ENCODE measurements around the gene DARS1.
"Not testable (repeated sequence)": the region's sequence is repeated elsewhere in the genome, so short reads cannot be mapped to it uniquely, and the experiment has no call there.

DARS1 gene

GRCh38 chr2:135958927-135959326 lies 26.5 kb downstream of the DARS1 start:
- not testable (repeated sequence) for H3K9me3 ChIP-seq (ENCODE audit: control insufficient read depth in 1 of 2, low read length in 2 of 2); H3K27ac ChIP-seq (ENCODE audit: low read length); H3K4me3 ChIP-seq (ENCODE audit: low read depth in 1 of 2, low read length in 2 of 2); H3K4me1 ChIP-seq (ENCODE audit: control insufficient read depth in 1 of 2, insufficient read depth in 2 of 2, low read length in 2 of 2); H3K27me3 ChIP-seq (ENCODE audit: low read depth, low read length); H3K36me3 ChIP-seq (ENCODE audit: control insufficient read depth in 1 of 2, insufficient read depth in 2 of 2, low read length in 2 of 2)

GRCh38 chr2:135954020-135954601 lies 31.3 kb downstream of the DARS1 start:
- H3K4me3 ChIP-seq (ENCODE audit: low read depth in 1 of 2, low read length in 2 of 2) = no peak overlapping the region
- no peaks in the 10 kb centered on the region for H3K9me3 ChIP-seq (ENCODE audit: control insufficient read depth in 1 of 2, low read length in 2 of 2)
- no peaks in the 10 kb centered on the region for H3K36me3 ChIP-seq (ENCODE audit: control insufficient read depth in 1 of 2, insufficient read depth in 2 of 2, low read length in 2 of 2)
- H3K27me3 ChIP-seq (ENCODE audit: low read depth, low read length) = no peaks in the 10 kb centered on the region
- H3K4me1 ChIP-seq (ENCODE audit: control insufficient read depth in 1 of 2, insufficient read depth in 2 of 2, low read length in 2 of 2) = peaks cover 4 to 6% of the 10 kb centered on the region in 2 donors
- H3K27ac ChIP-seq (ENCODE audit: low read length) = no peak overlapping the region

GRCh38 chr2:135952891-135953290 lies 32.5 kb downstream of the DARS1 start:
- Histone ChIP-seq H3K27me3 (ENCODE audit: low read depth, low read length) (no peaks in the 10 kb centered on the region), H3K4me3 (ENCODE audit: low read depth in 1 of 2, low read length in 2 of 2) (no peak overlapping the region), H3K4me1 (ENCODE audit: control insufficient read depth in 1 of 2, insufficient read depth in 2 of 2, low read length in 2 of 2) (peaks cover 5 to 6% of the 10 kb centered on the region in 2 donors), H3K9me3 (ENCODE audit: control insufficient read depth in 1 of 2, low read length in 2 of 2) (no peaks in the 10 kb centered on the region), H3K27ac (ENCODE audit: low read length) (no peak overlapping the region), H3K36me3 (ENCODE audit: control insufficient read depth in 1 of 2, insufficient read depth in 2 of 2, low read length in 2 of 2) (no peaks in the 10 kb centered on the region)

GRCh38 chr2:135951041-135951583 lies 34.3 kb downstream of the DARS1 start:
- Histone ChIP-seq H3K9me3 (ENCODE audit: control insufficient read depth in 1 of 2, low read length in 2 of 2) (no peaks in the 10 kb centered on the region), H3K27ac (ENCODE audit: low read length) (no peak overlapping the region), H3K27me3 (ENCODE audit: low read depth, low read length) (no peaks in the 10 kb centered on the region), H3K4me1 (ENCODE audit: control insufficient read depth in 1 of 2, insufficient read depth in 2 of 2, low read length in 2 of 2) (peaks cover 5 to 6% of the 10 kb centered on the region in 2 donors), H3K36me3 (ENCODE audit: control insufficient read depth in 1 of 2, insufficient read depth in 2 of 2, low read length in 2 of 2) (no peaks in the 10 kb centered on the region), H3K4me3 (ENCODE audit: low read depth in 1 of 2, low read length in 2 of 2) (no peak overlapping the region)

GRCh38 chr2:135949451-135950234 lies 35.8 kb downstream of the DARS1 start:
- Histone ChIP-seq H3K27me3 (ENCODE audit: low read depth, low read length) (no peaks in the 10 kb centered on the region), H3K36me3 (ENCODE audit: control insufficient read depth in 1 of 2, insufficient read depth in 2 of 2, low read length in 2 of 2) (no peaks in the 10 kb centered on the region), H3K9me3 (ENCODE audit: control insufficient read depth in 1 of 2, low read length in 2 of 2) (no peaks in the 10 kb centered on the region), H3K27ac (ENCODE audit: low read length) (no peak overlapping the region), H3K4me1 (ENCODE audit: control insufficient read depth in 1 of 2, insufficient read depth in 2 of 2, low read length in 2 of 2) (peaks cover 5 to 6% of the 10 kb centered on the region in 2 donors), H3K4me3 (ENCODE audit: low read depth in 1 of 2, low read length in 2 of 2) (no peak overlapping the region)

GRCh38 chr2:135948642-135949355 lies 36.6 kb downstream of the DARS1 start:
- no peak overlapping the region for H3K4me3 ChIP-seq (ENCODE audit: low read depth in 1 of 2, low read length in 2 of 2)
- peaks cover 5 to 6% of the 10 kb centered on the region in 2 donors for H3K4me1 ChIP-seq (ENCODE audit: control insufficient read depth in 1 of 2, insufficient read depth in 2 of 2, low read length in 2 of 2)
- H3K27ac ChIP-seq (ENCODE audit: low read length) = no peak overlapping the region
- no peaks in the 10 kb centered on the region for H3K9me3 ChIP-seq (ENCODE audit: control insufficient read depth in 1 of 2, low read length in 2 of 2)
- no peaks in the 10 kb centered on the region for H3K27me3 ChIP-seq (ENCODE audit: low read depth, low read length)
- H3K36me3 ChIP-seq (ENCODE audit: control insufficient read depth in 1 of 2, insufficient read depth in 2 of 2, low read length in 2 of 2) = no peaks in the 10 kb centered on the region

GRCh38 chr2:135948141-135948540 lies 37.3 kb downstream of the DARS1 start:
- Histone ChIP-seq H3K27ac (ENCODE audit: low read length) (no peak overlapping the region), H3K27me3 (ENCODE audit: low read depth, low read length) (no peaks in the 10 kb centered on the region), H3K9me3 (ENCODE audit: control insufficient read depth in 1 of 2, low read length in 2 of 2) (no peaks in the 10 kb centered on the region), H3K36me3 (ENCODE audit: control insufficient read depth in 1 of 2, insufficient read depth in 2 of 2, low read length in 2 of 2) (no peaks in the 10 kb centered on the region), H3K4me1 (ENCODE audit: control insufficient read depth in 1 of 2, insufficient read depth in 2 of 2, low read length in 2 of 2) (peaks cover 5 to 6% of the 10 kb centered on the region in 2 donors), H3K4me3 (ENCODE audit: low read depth in 1 of 2, low read length in 2 of 2) (no peak overlapping the region)

GRCh38 chr2:135947483-135947882 lies 37.9 kb downstream of the DARS1 start:
- H3K36me3 ChIP-seq (ENCODE audit: control insufficient read depth in 1 of 2, insufficient read depth in 2 of 2, low read length in 2 of 2) = peaks cover 5 to 6% of the 10 kb centered on the region in 2 donors
- H3K4me3 ChIP-seq (ENCODE audit: low read depth in 1 of 2, low read length in 2 of 2) = no peak overlapping the region
- no peaks in the 10 kb centered on the region for H3K27me3 ChIP-seq (ENCODE audit: low read depth, low read length)
- H3K9me3 ChIP-seq (ENCODE audit: control insufficient read depth in 1 of 2, low read length in 2 of 2) = no peaks in the 10 kb centered on the region
- no peak overlapping the region for H3K27ac ChIP-seq (ENCODE audit: low read length)
- H3K4me1 ChIP-seq (ENCODE audit: control insufficient read depth in 1 of 2, insufficient read depth in 2 of 2, low read length in 2 of 2) = peaks cover 5 to 6% of the 10 kb centered on the region in 2 donors

- no peak overlapping the region for H3K4me3 ChIP-seq (ENCODE audit: low read depth in 1 of 2, low read length in 2 of 2)
These were observed 39.9 kb downstream of the DARS1 start for GRCh38 chr2:135945526-135945925.

GRCh38 chr2:135944625-135945024 lies 40.8 kb downstream of the DARS1 start:
- H3K4me1 ChIP-seq (ENCODE audit: control insufficient read depth in 1 of 2, insufficient read depth in 2 of 2, low read length in 2 of 2) = peaks cover 3 to 5% of the 10 kb centered on the region in 2 donors
- no peak overlapping the region for H3K4me3 ChIP-seq (ENCODE audit: low read depth in 1 of 2, low read length in 2 of 2)
- H3K9me3 ChIP-seq (ENCODE audit: control insufficient read depth in 1 of 2, low read length in 2 of 2) = no peaks in the 10 kb centered on the region
- H3K27ac ChIP-seq (ENCODE audit: low read length) = no peak overlapping the region
- H3K36me3 ChIP-seq (ENCODE audit: control insufficient read depth in 1 of 2, insufficient read depth in 2 of 2, low read length in 2 of 2) = peaks cover 5 to 6% of the 10 kb centered on the region in 2 donors
- no peaks in the 10 kb centered on the region for H3K27me3 ChIP-seq (ENCODE audit: low read depth, low read length)

More at GRCh38 chr2:135945526-135945925, 39.9 kb downstream of the DARS1 start:
- Histone ChIP-seq H3K36me3 (ENCODE audit: control insufficient read depth in 1 of 2, insufficient read depth in 2 of 2, low read length in 2 of 2) (peaks cover 5 to 6% of the 10 kb centered on the region in 2 donors), H3K27ac (ENCODE audit: low read length) (no peak overlapping the region), H3K9me3 (ENCODE audit: control insufficient read depth in 1 of 2, low read length in 2 of 2) (no peaks in the 10 kb centered on the region), H3K27me3 (ENCODE audit: low read depth, low read length) (no peaks in the 10 kb centered on the region), H3K4me1 (ENCODE audit: control insufficient read depth in 1 of 2, insufficient read depth in 2 of 2, low read length in 2 of 2) (peaks cover 5 to 6% of the 10 kb centered on the region in 2 donors)

Data from muscle layer of duodenum (tissue), 2 donors.